ENCODE results near the gene KNSTRN.

KNSTRN gene

GRCh38 chr15:40357246-40357645 is 25.3 kb upstream of the KNSTRN start:
- Histone ChIP-seq H3K27ac (ENCODE audit: extremely low read depth, low read depth, low read length) (no peak overlapping the region), H3K9me3 (ENCODE audit: control insufficient read depth, insufficient read depth, low read depth, low read length) (no peaks in the 10 kb centered on the region), H3K4me1 (ENCODE audit: control insufficient read depth, insufficient read depth, low read length) (0 out of 2 replicates have a peak, but pooled peaks cover 4% of the 10 kb centered on the region), H3K36me3 (ENCODE audit: control insufficient read depth in 2 of 2, insufficient read depth in 1 of 2, low read length in 2 of 2) (no peaks in the 10 kb centered on the region), H3K4me3 (ENCODE audit: low read depth, low read length) (no peak overlapping the region)
- POLR2A ChIA-PET: no interaction called here
- TF ChIP-seq ZNF670 (tag by site-specific recombination; IDR thresholded peaks at IDR 0.05; ENCODE audit: low read depth) (no peak), ZNF416 (tag by site-specific recombination; IDR thresholded peaks at IDR 0.05) (no peak), ZFP69B (tag by site-specific recombination; IDR thresholded peaks at IDR 0.05) (no peak), ZNF157 (tag by site-specific recombination; IDR thresholded peaks at IDR 0.05) (no peak), ZNF146 (tag by site-specific recombination; IDR thresholded peaks at IDR 0.05) (no peak), SCRT1 (tag by site-specific recombination; IDR thresholded peaks at IDR 0.05; ENCODE audit: borderline replicate concordance) (no peak), ZNF24 (tag by site-specific recombination; IDR thresholded peaks at IDR 0.05) (no peak), ZNF549 (tag by site-specific recombination; IDR thresholded peaks at IDR 0.05) (no peak), ZBTB1 (tag by site-specific recombination; IDR thresholded peaks at IDR 0.05) (no peak), MEIS1 (CRISPR knock-in tag; IDR thresholded peaks at IDR 0.05; ENCODE audit: borderline replicate concordance) (no peak), ZNF274 (IDR thresholded peaks at IDR 0.05; ENCODE audit: low read length) (no peak), ZNF274 (tag by site-specific recombination; IDR thresholded peaks at IDR 0.05; ENCODE audit: borderline replicate concordance) (no peak), ZBTB17 (tag by site-specific recombination; IDR thresholded peaks at IDR 0.05) (no peak), ZNF548 (tag by site-specific recombination; IDR thresholded peaks at IDR 0.05) (no peak), HOXD13 (CRISPR knock-in tag; IDR thresholded peaks at IDR 0.05; ENCODE audit: borderline replicate concordance) (no peak), OSR2 (tag by site-specific recombination; IDR thresholded peaks at IDR 0.05) (no peak), TSHZ1 (tag by site-specific recombination; IDR thresholded peaks at IDR 0.05; ENCODE audit: borderline replicate concordance) (no peak), ZIC2 (tag by site-specific recombination; IDR thresholded peaks at IDR 0.05) (no peak)
- TF ChIP-seq, protein P1, sequence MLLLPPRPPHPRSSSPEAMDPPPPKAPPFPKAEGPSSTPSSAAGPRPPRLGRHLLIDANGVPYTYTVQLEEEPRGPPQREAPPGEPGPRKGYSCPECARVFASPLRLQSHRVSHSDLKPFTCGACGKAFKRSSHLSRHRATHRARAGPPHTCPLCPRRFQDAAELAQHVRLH (tag by site-specific recombination; IDR thresholded peaks at IDR 0.05): no peak
- TF ChIP-seq, protein P2, sequence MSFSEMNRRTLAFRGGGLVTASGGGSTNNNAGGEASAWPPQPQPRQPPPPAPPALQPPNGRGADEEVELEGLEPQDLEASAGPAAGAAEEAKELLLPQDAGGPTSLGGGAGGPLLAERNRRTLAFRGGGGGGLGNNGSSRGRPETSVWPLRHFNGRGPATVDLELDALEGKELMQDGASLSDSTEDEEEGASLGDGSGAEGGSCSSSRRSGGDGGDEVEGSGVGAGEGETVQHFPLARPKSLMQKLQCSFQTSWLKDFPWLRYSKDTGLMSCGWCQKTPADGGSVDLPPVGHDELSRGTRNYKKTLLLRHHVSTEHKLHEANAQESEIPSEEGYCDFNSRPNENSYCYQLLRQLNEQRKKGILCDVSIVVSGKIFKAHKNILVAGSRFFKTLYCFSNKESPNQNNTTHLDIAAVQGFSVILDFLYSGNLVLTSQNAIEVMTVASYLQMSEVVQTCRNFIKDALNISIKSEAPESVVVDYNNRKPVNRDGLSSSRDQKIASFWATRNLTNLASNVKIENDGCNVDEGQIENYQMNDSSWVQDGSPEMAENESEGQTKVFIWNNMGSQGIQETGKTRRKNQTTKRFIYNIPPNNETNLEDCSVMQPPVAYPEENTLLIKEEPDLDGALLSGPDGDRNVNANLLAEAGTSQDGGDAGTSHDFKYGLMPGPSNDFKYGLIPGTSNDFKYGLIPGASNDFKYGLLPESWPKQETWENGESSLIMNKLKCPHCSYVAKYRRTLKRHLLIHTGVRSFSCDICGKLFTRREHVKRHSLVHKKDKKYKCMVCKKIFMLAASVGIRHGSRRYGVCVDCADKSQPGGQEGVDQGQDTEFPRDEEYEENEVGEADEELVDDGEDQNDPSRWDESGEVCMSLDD (tag by site-specific recombination; IDR thresholded peaks at IDR 0.05): no peak
- TF ChIP-seq, protein P3, sequence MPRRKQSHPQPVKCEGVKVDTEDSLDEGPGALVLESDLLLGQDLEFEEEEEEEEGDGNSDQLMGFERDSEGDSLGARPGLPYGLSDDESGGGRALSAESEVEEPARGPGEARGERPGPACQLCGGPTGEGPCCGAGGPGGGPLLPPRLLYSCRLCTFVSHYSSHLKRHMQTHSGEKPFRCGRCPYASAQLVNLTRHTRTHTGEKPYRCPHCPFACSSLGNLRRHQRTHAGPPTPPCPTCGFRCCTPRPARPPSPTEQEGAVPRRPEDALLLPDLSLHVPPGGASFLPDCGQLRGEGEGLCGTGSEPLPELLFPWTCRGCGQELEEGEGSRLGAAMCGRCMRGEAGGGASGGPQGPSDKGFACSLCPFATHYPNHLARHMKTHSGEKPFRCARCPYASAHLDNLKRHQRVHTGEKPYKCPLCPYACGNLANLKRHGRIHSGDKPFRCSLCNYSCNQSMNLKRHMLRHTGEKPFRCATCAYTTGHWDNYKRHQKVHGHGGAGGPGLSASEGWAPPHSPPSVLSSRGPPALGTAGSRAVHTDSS (tag by site-specific recombination; IDR thresholded peaks at IDR 0.05): no peak
- CTCF ChIA-PET: interaction anchor here (1.0 to 2.9 kb wide), 6 partner anchors 11 to 83 kb away, joined by 3 to 14 read pairs (median 6); partner anchors contain the start of gene CCDC9B
